Coronary artery (tissue), 2 donors: ENCODE data around the gene SORCS1.

Experiments used
- DNase-seq: peaks from one replicate; pipeline ENCODE4 v3.0.0-alpha.2; 2017; ENCODE audit warnings: low spot score
- H3K27ac ChIP-seq, 2 donors: fragments of 200-600 bp; sonication (generic); one replicate each; pipeline ENCODE4 v1.5.1; 2016 to 2019
- H3K4me3 ChIP-seq: fragments of 200-600 bp; sonication (generic); 2 replicates; pipeline ENCODE4 v1.5.1; 2016; ENCODE audit warnings: mild to moderate bottlenecking, moderate library complexity
- TF ChIP-seq, protein P1 (sequence below): fragments of 200-600 bp; sonication (generic); IDR thresholded peaks from one replicate; pipeline ENCODE4 v1.5.1; 2019; ENCODE audit warnings: antibody characterized with exemption

Gene SORCS1

GRCh38 chr10:106908225-106908624, 256.3 kb downstream of the SORCS1 start:
- DNase-seq: no peak
- H3K27ac ChIP-seq: no peak overlapping the region
- TF ChIP-seq, protein P1, sequence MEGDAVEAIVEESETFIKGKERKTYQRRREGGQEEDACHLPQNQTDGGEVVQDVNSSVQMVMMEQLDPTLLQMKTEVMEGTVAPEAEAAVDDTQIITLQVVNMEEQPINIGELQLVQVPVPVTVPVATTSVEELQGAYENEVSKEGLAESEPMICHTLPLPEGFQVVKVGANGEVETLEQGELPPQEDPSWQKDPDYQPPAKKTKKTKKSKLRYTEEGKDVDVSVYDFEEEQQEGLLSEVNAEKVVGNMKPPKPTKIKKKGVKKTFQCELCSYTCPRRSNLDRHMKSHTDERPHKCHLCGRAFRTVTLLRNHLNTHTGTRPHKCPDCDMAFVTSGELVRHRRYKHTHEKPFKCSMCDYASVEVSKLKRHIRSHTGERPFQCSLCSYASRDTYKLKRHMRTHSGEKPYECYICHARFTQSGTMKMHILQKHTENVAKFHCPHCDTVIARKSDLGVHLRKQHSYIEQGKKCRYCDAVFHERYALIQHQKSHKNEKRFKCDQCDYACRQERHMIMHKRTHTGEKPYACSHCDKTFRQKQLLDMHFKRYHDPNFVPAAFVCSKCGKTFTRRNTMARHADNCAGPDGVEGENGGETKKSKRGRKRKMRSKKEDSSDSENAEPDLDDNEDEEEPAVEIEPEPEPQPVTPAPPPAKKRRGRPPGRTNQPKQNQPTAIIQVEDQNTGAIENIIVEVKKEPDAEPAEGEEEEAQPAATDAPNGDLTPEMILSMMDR: no peak
- no peak overlapping the region for H3K4me3 ChIP-seq

DNA sequence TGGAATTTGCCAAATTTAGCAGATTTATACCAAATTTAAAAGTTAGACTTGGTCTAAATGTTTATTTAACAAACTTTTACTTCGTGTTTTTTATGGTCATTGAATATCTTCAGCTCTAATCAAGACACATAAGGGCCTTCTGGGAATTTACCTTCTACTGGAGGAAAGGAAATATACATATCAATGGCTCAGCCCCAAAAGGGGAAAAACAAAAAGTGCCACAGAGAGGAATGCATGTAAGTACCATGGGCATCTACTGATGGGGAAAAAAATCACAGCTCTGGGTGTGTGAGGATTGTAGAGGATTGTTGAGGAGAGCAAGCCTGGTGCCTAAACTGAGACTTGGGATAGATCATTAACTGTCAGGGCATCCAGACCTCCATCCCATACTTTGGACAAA, 260.3 kb downstream of the SORCS1 start:
- TF ChIP-seq, protein P1: no peak
- Histone ChIP-seq H3K4me3 (no peak overlapping the region), H3K27ac (no peak overlapping the region)
- DNase-seq: no peak

DNA sequence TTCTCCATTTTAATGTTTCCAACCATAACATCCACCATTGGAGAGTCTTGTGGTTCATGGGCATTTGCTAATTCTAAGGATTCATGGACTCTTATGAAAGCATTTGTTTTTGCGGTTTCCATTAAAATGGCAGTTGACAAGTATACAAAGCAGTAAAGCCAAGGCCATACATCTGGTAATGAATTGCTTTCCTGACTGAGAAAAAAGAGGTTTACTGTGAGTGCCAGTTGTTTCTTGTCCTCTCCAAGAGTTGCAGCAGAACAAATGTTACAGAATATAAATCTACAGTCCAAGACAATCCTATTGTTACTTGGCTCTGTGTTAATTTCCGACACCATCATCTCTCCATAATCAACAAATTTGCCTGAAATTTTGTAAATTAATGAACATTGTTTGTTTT, 261.3 kb downstream of the SORCS1 start:
- no peak for DNase-seq
- H3K27ac ChIP-seq: no peak overlapping the region
- TF ChIP-seq, protein P1: no peak
- no peak overlapping the region for H3K4me3 ChIP-seq

DNA sequence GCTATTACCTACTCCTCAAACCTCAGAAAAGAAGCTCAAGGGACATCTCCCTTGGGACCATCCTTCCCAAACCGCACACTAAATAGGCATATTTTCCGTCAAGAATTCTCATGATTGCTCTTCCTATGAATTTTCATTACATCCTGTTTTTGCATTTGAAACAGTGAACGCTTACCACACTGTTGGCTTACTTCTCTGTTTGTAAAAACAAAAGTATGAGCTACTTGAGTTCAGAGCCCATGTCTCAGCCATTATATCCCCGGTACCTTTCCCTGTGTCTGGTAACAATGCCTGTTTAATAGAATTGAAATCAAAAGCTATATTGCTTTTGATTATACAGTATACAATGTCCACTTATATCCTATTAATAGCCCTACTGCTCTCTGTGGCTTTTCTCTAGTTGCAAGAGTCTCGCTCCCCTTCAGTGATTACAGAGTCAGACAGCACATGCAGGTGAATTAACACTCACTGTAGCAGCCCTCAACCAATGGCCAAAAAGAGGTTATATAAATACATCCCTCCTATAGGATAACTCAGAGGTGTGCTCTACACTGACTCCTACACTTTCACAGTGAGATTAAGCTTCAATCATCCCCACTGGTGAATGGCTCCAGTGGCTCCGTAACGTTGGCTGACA, 264.4 kb downstream of the SORCS1 start:
- no peak overlapping the region for H3K4me3 ChIP-seq
- no peak overlapping the region for H3K27ac ChIP-seq
- TF ChIP-seq, protein P1: no peak
- no peak for DNase-seq

- no peak for DNase-seq
- TF ChIP-seq, protein P1: no peak
- Histone ChIP-seq H3K27ac (no peak overlapping the region), H3K4me3 (no peak overlapping the region)
Observed at GRCh38 chr10:106898446-106898845, 266.1 kb downstream of the SORCS1 start.

GRCh38 chr10:106897719-106898118, 266.8 kb downstream of the SORCS1 start:
- Histone ChIP-seq H3K27ac (no peak overlapping the region), H3K4me3 (no peak overlapping the region)
- DNase-seq: no peak
- TF ChIP-seq, protein P1: no peak

DNA sequence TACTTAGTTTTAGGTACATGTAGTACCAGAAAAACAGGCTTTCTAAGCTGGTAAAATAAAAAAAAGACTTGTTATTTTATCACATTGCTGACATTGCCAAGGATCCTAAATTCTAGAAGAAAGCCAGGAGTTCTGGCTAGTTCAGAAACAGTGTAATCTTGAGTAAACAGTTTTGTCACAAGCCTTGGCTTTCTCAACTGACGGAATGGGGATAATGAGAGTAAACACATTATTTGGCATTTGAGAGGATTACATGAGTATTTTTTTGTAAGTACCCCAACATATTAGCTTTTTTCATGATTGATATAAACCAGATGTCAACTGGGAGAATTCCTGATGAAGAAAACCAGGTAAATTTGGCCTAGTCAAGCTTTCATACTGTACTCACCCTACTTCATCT, 269.8 kb downstream of the SORCS1 start:
- DNase-seq: no peak
- Histone ChIP-seq H3K4me3 (no peak overlapping the region), H3K27ac (no peak overlapping the region)
- TF ChIP-seq, protein P1: no peak
